ENCODE measurements around the gene RPAP3.

RPAP3 gene

DNA sequence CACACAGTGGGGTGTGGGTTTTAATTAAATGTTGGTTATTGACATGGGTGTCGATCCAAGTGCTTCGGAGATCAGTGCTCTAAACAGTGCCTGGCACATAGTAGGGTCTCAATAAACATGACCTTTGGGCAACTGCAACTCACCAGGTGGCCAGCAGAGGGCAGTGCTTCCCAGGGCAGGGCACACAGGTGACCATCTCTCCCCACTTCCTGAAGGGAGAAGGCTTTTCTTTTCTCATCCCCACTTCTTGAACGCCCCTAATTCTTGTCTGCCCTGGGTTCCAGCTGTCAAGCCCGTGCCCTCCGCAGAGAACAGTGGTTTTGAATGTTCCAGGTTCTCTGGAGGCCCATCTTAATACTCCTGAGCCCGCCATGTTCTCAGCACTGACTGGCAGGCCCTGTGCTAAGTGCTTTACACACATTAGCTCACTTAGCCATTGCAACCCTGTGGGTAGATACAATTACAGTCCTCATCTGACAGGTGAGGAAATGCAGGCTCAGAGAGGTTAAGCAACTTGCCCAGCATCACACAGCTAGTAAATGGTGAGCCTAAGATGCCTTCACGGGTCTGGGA is 36.5 kb upstream of the RPAP3 start:
- DNase-seq (ENCODE audit: low read depth in 2 of 2): no peak

DNA sequence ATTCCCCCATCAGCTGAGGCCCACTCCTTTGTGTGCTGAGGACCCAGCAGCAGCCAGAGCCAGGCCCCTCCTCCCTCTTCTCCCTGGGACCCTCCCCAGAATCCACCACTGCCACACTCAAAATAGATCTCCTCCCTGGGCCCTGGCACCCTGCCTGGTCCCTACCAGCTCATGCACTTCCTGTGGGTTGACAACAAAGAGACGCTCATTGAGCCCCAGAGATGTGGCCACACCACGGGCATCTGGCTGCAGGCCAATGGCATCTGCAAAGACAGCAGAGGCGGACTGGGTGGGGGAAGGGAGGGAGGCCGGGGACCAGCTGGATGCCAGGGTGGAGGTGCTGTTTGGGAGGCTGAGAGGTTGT is 35.5 kb upstream of the RPAP3 start:
- DNase-seq (ENCODE audit: low read depth in 2 of 2): no peak

DNA sequence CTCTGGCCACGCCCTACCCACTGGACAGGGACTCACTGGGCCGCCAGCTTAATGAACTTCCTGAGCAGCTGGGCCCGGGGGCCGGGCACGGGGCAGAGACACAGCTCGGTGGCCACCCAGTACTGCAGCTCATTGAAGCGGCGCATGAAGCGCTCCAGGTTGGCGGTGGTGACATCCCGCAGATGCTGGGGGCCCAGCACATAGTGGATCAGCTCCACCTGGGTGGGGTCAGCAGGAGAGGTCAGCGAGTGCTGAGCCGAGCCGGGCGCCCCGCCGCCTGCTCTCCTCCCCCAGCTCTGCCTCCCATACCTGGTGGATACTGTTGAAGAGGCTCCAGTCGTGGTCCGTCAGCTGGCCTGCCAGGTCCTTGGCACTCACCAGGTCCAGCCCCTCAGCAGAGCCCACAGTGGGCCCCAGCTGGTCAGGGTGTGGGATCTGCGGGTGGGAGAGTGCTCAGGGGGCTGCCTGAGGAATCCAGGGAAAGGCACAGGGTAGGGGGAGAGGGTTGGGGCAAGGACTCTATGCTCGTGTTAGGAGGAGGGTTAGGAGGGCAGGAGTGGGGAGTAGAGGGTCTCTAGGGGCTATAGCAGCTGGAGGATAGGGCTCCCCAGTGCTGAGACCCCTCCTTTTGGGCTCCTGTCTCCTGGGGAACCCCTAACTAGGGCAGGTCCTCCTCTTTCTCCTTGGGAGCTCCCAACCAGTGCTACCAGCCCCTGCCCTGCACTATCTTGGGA is 34.9 kb upstream of the RPAP3 start:
- DNase-seq (ENCODE audit: low read depth in 2 of 2): no peak

DNA sequence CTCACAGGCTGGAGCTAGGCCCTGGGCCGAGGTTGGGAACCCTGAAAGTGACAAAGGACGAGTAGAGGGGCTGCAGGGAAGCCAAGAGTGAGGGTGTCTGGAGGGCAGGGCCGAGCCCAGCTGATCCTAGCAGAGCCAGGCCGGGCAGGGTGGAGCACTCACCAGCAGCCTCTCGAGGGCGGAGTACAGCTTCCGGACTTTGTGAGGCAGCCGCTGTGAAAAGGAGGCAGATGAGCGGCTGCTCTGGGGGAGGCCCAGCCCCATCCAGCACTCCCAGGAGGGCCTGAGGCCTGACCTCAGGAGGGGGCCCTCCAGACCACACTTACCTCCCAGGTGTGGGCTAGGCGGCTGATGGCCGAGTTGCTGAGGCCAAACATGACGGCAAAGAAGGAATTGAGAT is 34.1 kb upstream of the RPAP3 start:
- no peak for DNase-seq (ENCODE audit: low read depth in 2 of 2)

DNA sequence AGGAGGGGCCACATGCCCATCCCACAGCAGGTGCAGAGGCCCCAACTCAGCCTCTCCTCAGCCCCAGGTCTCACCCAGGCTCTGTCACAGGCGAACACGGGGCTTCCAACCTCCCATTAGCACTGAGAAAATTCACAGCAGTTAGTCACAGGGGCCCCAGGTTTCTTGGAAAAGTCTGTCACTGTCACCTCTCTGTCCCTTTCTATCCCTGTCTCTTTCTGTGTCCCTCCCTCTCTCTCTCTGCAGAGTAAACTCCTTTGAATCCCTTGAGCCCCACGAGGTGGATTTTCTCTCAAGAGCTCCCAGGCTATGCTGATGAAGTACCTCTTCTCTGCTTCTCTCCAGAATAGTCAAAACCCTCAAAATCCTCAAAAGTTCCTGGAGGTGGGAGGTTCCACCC is 33.5 kb upstream of the RPAP3 start:
- no peak for DNase-seq (ENCODE audit: low read depth in 2 of 2)

DNA sequence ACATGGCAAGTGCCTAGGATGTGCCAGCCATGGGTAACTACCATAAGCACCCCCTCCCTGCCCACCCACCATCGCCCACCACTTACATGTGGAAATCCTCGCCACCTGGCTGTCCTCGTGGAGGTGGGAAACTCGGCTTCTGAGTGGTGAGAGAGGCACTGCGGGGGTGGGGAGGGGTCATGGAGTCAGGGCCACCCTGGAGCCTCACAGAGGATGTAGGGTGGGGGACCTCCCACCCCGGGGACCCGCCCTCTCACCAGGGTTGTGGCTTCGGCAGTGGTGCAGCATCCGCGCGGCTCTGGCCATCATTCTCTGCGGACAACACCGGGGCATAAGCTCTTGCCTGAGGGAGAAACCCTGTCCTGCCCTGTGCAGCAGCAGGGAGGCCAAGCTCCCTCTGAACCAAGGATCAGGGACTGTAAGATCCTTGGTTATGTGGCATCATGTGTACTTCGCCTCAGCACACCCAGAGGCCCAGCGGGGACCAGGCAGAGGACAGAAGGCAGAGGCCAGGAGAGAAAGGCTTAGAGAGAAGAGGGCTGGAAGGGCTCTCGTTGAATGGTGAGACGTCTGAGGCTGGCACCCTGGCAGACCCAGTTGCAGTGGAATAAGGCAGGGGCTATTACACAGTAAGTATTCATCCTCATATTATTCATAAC is 32.2 kb upstream of the RPAP3 start:
- no peak for DNase-seq (ENCODE audit: low read depth in 2 of 2)

DNA sequence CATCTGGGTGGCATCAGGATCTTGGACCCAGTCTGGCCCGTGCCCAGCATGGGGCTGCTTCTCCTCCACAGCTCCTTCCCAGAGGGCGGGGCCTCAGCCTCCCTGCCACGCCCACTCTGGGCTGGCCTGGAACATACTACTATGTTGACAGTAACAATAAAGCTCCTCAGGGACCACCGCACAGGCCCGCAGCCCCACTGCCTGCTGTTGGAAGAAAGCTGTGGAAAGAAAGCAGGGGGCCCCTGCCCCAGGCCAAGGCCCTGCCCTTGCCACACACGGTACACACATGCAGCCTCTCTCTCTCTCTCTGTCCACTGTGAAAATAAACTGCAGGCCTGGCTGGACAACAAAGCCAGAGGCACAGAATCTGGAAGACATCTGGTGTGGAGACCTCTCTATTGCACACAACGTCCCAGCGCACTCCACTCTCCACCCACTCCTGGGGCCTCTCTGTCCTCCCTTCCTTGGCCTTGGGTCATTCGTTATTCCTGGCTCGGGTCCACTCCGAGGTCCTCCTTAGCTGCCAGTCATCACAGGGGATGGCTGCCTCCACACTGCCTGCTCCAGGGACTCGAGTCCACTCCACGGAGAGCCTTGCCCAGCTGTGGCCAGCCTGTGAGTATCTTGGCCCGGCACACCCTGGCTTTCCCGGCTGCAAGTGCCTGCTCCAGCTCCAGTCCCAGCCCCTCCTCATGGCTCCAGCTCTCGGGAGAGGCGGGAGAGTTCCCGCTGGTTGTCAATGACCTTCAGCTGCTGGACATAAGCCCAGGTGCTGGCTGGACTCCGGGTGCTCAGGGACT is 31.2 kb upstream of the RPAP3 start:
- no peak for DNase-seq (ENCODE audit: low read depth in 2 of 2)

DNA sequence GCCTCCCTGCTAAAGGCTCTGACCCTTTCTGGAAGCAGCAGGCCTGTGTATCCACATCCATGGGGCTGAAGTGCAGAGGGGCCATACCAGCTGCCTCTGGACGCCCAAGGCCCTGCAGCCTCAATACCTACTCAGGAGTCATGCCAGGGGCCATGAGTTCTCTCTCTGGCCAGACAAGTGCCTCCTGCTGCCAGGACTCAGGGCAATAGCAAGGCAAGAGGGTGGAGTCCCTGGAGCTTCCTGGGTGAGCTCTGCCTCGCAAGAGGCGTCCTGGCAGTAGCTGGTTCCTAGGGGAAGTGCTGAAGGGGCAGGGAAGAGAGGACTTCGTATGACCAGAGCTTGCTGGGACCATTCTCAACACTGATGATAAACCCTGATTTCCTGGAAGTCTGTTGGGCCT is 30.4 kb upstream of the RPAP3 start:
- no peak for DNase-seq (ENCODE audit: low read depth in 2 of 2)

DNA sequence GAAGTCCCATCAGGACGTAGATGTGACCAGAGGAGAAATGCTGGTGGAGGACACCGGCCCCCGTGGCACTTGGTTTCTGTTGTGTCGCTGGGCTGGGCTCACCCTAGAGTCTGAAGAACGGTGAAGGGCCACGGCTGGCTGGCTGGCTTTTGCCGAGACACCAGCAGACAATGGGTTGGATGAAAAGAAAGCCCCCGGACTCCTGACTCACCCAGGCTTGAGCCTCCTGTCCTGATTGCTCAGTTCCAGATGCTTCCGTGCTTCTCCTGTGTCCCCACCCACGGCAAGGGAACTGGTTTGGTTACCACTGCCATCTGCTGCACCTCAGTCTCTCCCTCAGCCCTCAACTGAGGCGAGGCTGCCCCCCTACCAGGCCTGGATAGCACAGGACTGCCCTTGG is 29.8 kb upstream of the RPAP3 start:
- no peak for DNase-seq (ENCODE audit: low read depth in 2 of 2)

DNA sequence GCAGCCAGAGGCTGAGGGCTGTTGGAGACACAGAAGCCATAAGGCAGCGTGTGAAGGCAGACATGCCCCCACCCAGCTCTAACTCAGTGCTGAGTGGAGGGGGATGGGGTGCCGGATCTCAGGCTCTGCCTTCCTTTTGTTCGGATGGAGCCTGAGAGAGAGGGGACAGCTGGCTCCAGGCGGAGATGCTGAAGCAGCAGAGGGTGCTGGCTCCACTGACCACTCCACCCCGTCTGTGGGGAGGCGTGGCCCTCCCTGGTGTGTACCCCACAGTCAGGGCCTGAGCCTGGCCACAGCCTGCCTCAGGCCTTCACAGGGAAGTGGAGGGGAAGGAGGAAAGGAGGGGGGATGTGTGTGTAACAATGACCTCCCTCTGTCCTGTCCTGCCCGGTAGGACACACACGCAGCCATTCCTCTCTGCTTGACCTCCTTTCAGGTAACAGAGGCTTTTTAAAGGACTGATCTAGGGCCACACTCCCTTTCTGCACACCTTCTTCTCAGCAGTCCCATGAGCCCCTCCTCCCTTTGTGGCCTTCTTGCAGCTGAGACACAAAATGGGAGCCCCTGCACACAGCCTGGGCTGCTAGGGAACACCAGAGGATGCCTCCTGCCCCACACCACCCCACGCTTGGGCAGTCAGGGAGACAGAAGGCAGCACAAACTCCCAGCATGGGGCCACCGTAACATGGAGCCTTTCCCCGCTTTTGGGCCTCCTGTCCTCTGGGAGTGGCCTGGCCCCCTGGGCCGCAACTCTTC is 29.1 kb upstream of the RPAP3 start:
- no peak for DNase-seq (ENCODE audit: low read depth in 2 of 2)

DNA sequence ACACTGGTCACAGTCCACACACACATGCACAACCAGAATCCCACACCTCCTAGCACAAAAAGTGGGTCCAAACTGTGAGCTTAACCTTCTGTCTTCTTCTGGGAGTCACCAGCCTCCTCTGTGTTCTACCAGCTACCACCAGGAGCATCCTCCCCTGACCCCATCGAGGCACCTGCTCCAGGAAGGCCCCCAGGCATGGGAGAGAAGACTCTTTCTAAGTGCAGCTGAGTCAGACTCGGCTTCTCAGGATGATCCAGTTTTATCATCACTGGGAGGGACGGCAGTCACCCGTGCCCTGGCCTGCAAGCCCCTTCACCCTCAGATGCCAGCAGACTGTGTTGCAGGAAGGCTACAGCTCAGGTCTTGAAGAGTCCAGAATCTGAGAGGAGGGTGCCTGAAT is 27.3 kb upstream of the RPAP3 start:
- no peak for DNase-seq (ENCODE audit: low read depth in 2 of 2)

DNA sequence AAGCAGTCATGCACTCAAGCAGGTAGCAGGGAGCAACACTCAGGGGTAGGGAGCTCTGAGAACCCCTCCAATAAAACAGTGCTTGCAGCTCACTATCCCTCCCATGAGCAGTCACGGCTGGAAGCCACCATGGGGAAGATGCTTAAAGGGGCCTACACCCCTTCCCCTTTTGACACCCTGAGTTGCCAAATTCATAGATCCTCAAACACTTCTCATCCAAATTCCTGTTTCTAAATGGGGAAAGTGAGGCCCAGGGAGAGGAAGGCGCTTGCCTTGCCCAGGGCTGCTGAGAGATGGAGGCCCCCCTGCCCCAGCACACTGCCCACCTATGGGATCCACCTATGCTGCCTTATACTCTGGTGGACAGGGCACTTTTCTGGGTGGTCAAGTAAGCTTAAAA is 26.7 kb upstream of the RPAP3 start:
- no peak for DNase-seq (ENCODE audit: low read depth in 2 of 2)

DNA sequence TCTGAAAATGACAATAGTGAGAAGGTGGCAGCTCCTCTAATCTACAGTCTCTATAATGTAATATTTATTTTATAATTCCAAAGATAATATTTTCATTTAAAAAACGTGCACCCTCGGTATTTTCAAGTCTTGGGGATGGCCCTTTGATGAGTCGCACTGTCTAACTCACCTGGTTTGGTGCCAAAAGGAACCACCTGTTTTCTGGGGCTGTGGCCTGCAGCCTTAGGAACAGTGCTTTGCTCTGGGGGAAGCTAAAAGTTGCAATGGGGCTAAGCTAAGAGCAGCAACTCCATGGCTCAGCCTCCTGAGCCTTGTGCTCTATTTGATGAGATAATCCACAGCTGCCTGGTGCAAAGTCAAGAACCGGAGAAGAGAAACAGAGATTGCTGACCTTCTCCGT is 25.9 kb upstream of the RPAP3 start:
- no peak for DNase-seq (ENCODE audit: low read depth in 2 of 2)

DNA sequence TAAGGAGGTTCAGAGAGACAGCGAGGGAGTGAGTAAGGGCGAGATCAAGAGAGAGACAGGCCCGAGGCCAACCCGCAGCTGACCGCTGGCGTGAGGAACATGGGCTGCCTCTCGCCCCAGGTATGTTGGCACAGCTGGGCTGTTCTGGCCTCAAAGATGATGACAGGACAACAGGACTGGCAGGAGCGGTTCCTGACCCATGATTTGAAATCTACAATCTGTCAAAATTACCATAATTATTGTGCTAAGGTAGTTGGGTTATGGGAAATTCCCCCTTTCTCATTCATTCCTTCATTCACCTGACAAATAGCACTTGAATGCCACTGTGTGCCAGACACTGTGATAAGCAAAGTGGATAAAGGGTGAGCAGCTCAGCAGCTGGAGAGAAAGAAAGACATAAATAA is 24.5 kb upstream of the RPAP3 start:
- DNase-seq (ENCODE audit: low read depth in 2 of 2): no peak

DNA sequence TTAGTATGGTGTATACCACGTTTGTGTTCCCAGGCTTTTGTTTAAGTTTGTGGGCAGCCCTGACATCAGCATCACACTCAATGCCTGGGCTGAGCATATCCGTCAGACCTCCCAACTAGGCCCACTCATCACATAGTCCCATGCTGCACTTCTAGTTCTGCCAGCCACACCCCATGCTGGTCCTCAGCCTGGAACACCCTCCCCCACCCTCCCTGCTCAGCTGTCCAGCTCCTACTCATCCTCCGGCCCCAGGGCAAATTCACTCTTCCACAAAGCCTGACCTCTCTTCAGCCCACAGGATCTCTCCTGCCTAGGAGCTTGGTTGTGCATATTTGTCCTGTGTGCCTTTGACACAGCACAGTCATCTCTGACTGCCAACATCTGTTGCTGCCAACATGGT is 23.4 kb upstream of the RPAP3 start:
- no peak for DNase-seq (ENCODE audit: low read depth in 2 of 2)

DNA sequence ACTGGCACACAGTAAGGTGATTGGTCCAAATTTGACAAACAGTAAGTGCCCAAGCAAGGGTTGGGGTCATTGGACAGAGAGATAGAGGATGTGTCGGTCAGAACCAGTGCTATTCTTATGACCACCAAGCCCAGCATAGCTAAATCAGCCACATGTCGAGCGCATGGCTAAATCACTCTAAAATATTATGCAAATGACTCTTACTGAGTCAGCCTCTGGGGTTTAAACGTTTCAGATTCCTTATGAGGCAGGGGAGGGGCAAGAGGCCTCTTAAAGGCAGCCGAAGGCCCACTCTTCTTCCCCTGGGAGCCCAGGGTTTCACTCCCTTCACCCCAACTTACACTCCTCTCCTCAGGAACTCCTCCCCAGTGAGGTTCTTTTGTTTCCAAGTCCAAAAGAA is 20.1 kb upstream of the RPAP3 start:
- DNase-seq (ENCODE audit: low read depth in 2 of 2): peak; percentile 57 to 67

DNA sequence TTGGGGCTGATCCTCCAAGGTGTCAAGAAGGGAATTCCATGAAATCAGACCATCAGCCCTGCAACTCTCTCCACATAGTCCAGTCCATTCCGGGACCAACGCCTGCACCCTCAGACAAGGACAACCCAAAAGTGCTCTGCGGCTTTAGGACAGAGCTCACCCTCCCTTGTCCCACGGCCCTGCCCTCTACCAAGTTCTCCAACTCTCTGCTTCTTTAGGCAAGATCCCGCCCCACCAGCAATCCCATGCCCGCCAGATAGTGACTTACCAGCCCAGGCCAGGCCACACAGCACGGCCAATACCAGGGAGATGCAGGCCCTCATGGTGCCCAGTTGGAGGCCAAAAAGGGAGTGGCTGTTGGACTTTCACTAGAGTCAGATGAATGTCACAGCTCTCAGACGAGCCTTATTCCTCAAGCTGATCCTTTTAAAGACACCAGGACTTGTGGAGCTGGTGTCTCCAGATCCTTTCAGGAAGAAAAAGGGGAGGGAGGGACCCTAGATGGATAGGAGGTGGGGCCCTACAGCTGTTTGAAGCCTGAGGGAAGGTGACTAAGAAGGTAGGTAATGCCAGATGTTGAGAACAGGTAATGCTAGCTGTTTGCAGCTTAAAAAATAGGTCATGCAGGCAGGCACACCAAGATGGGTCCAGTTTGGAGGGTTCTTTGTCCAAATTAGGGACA is 19.4 kb upstream of the RPAP3 start, which contains the start of gene ENDOU:
Gene ENDOU (minus strand): TSS at position 400 of the 682 bp plus-strand sequence. CDS start 77 bp downstream, at position 323.
- DNase-seq (ENCODE audit: low read depth in 2 of 2): no peak

DNA sequence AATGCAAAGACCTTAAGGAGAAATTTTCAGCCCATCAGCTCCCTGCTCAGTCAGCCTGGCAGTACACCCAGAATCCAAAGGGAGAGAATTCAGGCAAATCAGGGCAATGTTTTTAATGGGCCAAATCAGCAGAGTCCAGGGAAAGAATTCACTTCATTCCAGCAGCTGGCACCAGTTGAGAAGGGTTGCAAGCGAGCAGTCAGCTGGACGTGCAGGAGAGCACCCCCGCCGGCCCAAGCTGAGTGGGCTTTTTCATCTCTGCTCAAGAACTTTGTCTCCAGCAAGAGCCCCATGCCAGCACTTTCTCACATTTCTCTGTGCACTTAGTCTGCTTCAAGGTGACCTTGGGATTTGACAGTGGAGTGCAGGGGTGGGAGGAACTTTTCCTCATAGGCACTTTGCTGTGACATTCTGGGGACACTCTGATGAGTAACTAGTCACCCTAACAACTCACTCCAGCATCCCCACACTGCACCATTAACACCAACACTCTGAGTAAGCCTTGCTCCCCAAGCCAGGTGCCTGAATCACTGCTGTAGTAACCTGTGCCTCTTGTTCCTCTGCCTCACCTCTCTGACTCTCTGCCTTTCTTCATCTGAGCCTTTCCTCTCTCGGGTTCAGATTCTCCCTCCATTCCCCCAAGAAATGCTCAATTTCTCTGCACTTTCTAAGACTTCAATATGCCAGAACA is 17.3 kb upstream of the RPAP3 start:
- DNase-seq (ENCODE audit: low read depth in 2 of 2): no peak

DNA sequence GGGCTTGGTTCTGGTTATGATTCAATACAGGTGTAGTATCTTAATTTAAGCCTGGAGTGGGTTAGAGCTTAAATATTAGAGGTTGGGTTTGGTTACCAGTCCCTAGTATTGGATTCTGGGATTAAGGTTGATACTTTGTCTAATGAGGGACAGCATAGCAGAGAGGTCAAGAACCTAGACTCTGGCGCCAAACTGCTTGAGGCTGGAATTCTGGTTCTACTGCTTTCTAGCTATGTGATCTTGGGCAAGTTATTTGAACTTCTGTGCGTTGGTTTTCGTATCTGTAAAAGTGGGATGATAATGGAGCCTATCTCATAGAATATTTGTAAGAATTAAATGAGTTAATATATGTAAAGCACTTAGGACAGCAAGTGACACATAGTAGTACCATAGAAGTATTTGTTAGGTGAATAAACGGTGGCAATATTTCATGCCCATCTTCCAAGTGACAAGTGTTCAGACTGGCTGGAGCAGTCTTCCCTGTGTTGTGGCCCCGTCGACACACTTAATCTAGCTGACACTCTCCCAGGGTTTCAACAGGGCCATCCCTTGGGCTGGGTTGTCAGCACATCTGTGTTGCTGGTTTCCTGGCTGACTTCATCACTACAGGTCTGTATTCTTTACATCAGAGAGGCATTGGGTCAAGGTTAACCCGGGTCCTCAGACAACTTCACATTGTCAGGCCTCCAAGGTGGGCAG is 16.5 kb upstream of the RPAP3 start:
- no peak for DNase-seq (ENCODE audit: low read depth in 2 of 2)

DNA sequence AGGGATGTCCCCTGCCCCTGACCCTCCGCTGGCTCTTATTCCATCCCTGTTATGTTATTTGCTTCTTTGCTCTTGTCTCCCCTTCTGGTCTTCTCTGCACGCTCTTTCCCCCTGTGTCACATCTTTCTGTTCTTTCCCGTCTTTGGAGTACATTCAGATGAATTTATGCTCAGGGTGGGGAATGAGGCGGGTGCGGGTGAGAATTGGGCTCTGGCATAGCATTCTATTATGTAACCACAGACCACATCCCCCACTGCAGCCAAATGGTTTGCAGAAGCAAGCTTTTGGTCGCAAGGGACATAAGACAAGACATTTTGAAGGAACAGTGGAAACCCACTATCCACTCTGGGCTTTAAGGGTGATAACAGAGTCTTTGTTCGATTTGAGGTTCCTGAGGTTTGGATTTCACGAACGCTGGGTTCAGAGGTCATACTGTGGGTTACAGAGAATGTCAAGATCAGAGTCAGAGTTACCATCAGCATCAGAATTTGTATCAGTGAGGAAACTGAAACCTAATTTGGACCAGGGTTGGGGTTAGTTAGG is 15.7 kb upstream of the RPAP3 start:
- no peak for DNase-seq (ENCODE audit: low read depth in 2 of 2)
